CD4-positive, alpha-beta T cell treated with Interleukin-2 at 100 ng/mL for 4 hours (primary cell): Measurements from ENCODE around the gene IGDCC3.
A peak's percentile ranks its signal among the peaks of the same experiment; 100 is the strongest.

Experiments used
- DNase-seq: peaks from one replicate; pipeline ENCODE4 v3.0.0-alpha.2; 2020; ENCODE audit warnings: low spot score

Gene IGDCC3

DNA sequence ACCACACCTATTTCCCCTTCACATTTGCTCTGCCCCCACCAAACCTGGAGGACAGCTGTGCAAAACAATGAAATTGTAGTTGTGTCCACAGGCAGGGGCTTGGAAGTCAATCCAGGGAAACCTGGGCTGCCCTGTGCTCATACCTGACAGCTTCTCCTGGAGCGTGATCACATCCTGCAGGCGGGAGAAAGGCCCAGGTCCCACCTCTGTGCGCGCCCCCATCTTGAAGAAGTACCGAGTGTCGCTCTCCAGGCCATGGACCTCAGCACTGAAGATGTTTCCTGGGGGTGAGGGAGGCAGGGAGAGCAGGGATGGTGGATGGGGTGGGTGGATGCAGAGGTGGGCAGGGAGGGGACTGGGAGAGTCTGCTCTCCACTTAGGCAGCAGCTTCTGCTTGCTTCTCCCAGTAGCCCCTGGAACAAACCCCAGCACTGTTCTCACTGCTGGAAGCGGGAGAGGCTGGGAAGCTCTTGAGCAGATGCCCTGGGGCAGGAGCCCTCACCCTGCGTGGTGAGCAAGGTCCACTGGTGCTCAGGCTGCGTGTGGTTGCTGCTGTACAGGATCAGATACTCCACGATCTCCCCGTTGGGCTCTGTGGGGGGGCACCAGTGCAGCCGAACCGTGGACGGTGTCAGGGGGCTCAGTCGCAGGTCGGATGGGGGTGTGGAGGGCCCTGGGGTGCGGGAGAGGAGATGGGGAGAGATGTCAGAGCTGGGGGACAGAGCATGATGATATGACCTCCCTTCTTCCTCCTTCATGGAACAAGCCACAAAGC, 10.7 kb upstream of the IGDCC3 start:
- DNase-seq = no peak

DNA sequence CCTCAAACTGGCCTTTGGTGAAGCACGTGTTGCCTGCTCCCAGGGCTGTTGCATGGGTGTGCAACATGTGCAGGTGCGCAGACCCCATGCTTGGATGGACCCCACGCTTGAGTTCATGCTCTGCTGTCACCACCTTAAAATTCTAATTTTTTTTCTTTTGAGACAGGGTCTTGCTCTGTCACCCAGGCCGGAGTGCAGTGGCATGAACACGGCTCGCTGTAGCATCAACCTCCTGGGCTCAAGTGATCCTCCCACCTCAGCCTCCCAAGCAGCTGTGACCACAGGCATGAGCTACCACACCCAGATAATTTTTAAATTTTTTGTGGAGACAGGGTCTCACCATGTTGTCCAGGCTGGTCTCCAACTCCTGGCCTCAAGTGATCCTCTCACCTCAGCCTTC, 9.1 kb upstream of the IGDCC3 start:
- DNase-seq = no peak

DNA sequence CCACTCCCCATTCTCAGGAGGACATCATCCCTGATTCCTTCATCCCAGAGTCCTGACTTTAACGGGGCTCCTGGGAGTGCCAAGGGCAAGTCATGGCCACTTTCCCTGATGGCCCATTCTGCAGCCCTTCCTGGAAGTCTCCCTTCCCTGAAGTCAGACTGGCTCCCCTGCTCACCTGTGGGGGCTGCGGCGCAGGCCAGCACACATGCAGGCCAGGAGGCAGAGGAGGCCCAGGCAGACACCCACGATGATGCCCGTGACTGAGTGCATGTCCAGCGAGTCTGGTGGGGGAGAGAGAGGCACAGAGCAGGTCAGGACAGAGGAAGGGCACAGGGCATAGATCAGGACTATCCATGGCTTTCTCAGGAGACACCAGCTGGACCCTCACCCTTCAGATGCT, 8.6 kb upstream of the IGDCC3 start:
- DNase-seq = no peak

DNA sequence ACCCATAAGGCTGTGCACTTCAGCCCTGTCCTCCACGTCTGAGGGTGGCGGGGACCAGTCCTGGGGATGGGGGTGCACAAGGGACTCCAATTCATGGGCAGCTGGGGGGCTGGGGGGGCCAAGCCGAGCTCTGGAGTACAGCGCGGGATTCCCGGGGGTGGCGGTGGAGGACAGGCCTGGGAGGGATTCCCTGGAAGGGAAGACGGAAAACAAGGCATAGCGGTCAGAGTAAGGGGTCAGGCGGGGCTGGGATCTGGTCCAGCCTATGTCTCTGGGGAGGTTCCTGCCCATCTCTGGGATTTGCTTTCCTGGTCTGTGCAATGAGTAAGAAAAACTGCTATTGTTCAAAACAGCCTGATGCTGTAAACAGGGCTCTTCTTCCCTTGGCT, 8.1 kb upstream of the IGDCC3 start:
- DNase-seq = no peak

DNA sequence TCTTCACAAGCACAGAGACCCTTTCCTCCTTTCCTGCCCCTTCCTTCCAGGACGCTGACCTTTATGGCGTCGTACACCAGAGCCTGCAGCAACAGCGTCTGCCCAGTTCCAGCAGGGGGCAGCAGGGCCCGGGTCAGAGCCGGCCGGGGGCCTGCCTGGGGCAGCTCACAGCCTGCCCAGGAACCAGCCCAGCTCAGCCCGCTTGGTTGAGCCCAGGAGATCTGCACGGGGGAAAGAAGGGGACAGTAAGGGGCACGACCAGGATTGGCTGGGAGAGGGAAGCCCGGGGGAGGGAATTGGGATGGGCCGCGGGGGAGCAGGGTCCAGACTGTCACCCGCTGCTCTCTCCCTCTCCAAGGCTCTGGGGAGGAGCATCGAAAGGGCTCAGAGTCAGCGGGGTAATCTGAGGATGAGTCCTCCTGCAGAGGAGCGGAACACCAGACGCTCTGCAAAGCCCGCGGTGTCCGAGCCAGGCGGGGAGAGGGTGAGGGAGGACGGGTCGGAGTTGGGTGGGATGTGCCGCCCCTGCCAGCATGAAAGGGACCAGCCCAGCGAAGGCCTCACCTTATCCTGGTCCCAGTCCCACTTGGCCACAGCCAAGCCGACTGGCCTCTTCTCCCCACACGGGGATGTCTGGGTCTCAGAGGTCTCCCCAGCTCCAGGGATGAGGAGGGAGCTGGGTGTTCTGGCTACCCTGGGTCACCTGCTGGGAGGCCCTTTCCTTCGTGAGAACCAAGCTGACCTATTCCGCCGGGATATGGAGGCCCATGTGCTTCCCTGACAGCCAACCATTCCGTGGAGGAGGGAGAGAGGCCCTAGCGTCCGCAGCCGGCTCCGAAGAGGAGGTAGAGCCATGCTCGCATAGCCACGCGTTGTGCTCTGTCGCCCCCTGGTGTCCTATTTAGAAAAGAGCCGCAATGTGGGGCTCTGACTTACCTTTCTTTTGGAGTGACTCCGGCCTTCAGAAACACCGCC, 7.4 kb upstream of the IGDCC3 start:
- DNase-seq = peak; percentile 88

DNA sequence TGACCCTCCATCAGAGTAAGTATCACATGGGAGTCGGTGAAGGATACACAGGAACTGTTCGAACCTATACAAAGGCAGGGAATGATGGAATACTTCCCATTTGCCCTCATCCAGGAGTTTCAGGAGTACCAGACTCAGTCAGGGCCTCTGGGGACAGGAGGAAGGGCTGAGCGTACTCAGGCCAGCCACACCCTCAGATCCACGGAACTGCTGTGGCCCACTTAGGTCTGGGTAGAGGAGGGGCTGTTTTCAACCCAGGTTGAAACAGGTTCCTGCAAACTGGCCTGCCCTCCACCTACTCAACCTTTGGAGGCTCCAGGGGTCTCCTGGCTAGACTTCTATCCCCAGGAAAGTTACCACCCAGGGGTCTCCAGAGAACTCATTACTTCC, 6.7 kb upstream of the IGDCC3 start:
- DNase-seq = no peak

DNA sequence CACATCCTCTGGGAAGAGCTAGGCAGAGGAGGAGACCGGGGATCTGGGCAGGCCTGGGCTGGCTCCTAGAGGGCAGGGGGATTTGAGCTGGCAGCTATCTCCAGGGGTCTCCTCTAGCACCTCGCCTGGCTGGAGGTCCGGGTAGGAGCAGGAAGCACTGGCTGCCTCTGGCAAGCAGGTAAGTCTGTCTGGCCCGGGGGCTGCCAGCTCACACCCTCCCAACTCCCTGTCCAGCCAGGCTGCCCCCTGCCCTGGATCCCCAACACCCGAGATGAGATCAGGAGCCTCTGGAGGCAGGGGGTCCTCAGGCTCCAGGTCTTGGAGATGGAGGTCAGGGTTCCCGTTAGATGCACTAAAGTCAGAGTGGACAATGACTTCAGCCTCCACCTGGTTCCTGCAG, 6.2 kb upstream of the IGDCC3 start:
- DNase-seq = no peak

DNA sequence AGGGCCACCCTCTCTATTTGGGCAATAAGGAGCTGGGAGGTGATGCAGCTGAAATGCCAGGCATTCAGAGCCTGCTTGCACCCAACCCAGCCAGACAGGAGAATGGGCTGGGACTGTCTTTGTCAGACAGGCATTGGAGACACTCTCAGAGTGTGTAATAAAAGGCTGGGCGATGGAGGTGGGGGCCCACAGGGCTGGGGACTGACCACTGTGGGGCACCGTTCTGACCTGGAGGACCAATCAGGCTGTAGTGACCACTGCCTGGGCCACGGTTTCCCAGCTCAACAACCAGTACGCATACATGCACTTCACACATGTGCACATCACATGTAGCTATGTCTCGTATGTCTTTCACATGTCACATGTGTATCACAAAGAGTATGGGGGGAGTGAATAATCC, 5.7 kb upstream of the IGDCC3 start:
- DNase-seq = no peak

DNA sequence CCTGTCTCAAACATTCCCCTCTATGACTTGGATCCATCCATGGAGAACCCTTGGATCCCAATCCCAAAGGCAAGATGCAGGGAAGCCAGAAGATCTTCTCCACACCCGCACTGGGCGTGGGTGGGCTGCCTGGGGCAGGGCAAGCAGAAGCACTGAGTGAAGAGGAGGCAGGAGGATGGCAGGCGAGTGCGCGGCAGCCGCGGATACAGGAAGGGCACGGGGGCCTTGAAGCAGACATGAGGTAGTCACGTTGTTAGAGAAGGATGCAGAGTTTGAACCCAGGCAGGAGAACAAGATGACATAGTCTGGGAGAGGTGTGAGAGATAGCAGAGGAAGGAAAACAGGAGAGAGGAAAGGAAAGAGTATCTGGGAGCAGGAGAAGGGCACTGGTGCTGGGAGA, 5.1 kb upstream of the IGDCC3 start:
- no peak for DNase-seq

DNA sequence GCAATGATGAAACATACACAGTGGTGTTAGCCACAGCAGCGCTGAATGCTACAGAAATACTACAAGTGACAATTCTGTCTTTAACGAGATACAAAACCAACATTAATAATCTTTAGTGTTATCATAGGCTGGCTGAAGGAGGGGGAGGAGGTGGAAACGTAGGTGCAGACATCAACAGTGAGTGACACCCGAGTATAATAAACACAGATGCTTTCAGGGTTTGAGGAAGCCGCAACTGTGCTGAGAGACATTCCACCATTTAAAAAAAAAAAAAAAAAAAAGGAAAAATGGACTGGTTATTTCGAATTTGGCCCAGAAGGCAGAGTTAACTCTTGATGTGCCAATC, 4.3 kb upstream of the IGDCC3 start:
- no peak for DNase-seq

DNA sequence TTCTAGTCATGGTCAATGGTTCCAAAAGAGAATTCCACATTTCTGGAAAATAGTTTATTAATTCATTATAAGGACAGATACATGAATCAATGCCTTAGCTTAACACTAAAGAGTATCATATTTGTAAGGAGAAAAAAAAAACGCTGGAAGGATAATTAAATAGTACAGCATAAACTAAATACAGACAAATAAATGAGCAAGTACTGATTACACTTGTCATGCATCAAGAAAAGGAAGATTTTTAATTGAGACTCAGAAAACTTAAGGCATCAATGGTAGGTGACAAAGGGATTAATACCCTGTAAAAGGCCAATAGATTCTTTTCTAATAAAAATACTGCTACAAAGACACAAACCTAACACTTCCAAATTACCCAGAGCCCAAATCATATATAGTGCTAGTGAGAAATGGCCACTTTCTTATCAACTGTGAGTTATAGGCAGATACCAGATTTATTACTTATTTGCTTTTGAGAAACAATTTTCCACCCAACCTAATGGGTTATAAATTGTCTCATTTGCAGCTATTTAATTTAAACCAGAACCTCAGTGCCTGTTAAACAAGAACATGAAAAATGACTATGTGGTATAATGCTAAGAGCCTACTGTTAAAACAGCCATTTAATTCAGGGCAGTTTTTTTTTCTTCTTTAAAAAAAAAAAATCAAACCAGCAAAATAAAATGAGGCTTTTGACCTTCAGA, 3.8 kb upstream of the IGDCC3 start:
- DNase-seq = no peak

DNA sequence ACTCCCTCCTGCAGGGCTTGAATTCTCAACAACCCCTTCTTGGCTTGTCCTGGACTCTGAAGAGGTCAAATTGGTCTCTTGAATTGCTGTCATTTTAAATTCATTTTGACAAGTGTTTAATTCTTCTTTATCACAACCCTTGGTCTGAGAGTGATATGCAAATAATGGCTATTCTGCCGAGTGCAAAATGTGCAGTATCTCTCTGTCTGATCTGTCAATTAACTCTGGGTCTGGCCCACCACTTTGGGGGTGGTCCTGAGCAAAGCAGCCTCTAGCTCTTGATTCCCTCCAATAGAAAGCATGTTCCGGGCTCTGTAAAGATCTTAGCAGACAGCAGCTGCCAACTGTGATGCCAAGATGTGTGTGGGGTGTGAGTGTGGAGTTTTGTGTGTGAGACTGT, 2.2 kb upstream of the IGDCC3 start:
- no peak for DNase-seq

DNA sequence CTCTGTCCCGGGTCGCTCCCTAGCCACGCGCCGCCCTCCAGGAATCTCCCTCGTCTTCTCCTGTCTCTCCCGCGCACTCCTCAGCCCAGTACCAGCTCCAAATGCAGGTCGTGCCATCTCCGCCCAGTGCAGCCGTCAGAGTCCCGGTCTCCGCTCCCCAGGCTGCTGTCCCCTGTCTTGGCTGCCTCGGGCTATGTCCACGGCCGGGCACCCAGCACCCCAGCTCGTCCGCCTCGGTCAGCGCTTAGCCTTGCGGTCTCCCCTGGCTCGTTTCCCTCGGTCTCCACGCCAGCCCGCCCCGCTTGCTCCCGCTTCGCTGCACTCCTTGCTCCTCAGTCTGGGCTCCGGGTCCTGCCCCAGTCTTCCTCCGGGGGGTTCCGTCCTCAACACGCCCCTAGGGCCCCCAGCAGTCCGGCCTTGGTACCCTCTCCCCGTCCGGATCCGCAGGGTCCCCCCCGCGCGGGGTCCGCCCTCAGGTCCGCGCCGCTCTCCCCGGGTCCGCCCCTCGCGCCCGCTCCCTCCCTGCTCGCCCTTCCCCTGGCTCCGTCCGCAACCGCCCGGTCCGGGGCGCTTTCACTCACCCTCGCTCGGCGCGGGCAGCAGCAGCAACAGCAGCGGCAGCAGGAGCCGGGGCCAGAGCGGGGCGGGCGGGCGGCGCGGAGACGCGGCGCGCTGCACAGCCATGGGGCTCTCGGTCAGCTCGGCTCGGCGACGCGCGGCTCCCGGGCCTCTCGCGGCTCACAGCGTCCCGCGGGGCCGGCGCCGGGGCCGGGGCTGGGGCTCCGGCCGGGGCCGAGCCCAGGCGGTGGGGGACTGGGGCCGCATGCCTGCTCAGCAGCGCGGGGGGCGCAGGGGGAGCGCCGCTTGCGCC, 462 bp downstream of the IGDCC3 start:
- no peak for DNase-seq

DNA sequence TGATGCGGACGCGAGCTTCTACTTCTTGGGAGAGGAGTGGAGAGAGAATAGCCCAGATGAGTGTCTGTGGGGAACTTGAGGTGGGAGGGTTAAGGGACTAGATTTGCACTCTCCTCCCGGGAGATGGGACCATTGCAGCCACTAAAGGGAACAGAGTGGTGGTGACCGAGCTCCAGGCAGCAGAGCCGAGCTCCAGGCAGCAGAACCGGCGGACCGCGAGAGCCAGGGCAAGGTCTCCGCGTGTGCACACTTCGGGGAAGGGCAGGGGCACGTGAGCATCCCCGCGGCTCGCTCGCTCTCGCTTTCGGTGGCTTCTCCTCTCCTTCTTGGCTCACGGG, 1.1 kb downstream of the IGDCC3 start:
- no peak for DNase-seq

DNA sequence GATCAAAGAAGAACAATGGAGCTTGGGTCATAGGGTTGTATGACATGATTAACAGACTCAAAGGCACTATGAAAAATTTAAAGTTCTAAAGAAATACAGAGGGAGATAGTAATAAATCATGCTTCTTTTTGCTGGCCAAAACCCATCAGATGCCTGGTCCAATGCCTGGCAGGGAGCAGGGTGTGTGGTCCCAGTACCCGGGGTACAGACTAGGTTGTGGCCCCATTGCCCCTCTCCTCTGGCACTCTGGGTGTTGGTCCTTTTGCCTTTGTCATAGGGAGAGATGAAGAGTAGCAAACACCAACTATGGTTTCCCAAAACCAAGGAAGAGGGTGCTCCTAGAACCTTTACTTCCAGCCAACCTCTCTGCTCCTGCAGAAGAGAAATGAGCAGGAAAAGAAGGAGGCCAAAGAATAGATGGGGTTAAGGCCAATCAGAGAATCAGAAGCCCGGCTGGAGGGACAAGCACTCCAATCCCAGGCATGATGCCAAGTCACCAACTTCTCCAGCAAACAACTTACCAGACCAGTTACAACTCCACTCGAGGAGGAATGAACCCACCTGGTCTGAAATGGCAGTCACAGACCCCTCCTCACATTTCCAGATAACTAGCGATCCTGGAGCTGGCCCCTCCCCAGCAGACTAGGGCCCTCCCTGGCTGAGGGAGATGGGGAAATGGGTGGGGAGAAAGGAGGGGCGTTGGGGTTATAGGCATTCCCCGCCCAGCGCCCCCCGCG, 1.8 kb downstream of the IGDCC3 start:
- no peak for DNase-seq

DNA sequence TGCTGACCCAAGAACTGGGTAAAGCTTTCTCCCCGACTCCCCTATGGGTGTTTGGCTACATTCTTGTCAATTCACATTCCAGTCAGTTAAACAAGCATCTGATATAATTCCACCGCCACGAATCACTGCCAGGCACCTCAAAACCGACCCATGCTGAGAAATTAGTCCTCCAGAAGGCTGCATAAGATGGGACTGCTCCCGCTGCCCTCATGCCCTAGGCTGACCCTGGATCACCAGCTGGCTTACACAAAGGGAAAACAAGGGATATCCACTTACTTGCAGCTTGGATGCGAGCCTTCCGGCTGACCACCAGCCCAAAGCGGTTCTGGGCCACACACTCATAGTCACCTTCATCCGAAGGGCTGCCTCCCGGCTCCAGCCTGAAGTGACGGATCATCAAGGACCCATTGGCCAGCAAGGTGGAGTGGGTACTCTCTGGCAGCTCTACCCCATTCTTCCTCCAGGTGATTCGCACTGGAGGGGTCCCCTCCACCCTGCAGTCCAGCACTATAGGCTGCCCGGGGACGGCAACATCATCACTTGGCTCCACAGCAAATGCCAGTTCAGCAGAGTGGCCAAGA, 2.9 kb downstream of the IGDCC3 start:
- no peak for DNase-seq

DNA sequence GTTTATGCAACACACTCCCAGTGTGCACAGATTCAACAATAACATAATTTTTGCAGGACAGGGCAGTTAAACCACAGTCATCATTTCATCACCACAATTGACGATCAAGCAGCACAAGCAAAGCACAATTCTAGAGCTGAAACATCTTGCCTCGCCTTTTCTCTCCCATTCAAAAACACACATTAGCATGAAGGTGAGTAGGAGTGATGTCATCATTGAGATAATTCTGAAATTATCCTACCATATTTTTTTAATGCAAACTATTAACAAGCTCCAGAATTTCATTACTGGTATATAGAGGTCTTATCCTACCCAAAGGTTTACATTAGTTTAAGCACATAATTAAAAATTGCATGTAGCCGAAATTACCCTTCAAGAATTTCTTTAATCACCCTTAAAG, 3.5 kb downstream of the IGDCC3 start:
- DNase-seq = no peak

DNA sequence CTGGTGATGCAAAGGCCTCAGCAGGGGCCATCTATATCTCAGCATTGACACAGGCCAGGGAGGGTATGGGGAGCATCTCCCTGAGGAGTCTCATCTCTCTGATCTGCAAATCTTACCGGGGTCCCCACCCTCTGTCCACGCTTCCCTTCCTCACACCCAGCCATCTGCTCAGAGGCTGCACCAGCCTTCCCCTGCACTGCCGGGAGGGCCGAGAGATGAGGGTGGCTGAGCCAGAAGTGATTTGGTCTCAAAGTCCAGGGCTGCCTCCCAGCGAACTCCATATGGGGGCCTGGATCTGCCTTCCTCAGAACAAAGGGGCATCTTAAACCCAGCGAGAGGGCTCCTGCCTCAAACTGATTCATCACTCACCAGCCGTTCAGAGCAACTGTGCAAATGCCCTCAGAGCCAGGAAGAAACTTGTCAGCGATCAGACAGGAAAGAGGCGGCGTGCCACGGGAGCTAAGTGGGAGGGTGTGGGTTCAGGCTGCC, 4.6 kb downstream of the IGDCC3 start:
- DNase-seq = no peak

DNA sequence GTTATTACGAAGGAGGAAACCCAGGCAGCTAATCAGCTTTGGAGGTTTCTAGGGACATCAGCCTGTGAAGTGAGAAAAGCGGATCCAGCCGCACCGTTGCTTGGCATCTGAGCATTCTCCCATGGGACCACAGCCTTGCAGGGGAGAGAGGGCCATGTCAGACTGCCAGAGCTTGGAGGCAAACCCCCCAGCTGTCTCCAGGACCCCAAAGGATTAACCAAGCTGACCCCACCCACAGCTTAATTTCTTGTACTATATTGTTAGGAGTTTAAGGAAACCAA, 5.1 kb downstream of the IGDCC3 start:
- DNase-seq = no peak

DNA sequence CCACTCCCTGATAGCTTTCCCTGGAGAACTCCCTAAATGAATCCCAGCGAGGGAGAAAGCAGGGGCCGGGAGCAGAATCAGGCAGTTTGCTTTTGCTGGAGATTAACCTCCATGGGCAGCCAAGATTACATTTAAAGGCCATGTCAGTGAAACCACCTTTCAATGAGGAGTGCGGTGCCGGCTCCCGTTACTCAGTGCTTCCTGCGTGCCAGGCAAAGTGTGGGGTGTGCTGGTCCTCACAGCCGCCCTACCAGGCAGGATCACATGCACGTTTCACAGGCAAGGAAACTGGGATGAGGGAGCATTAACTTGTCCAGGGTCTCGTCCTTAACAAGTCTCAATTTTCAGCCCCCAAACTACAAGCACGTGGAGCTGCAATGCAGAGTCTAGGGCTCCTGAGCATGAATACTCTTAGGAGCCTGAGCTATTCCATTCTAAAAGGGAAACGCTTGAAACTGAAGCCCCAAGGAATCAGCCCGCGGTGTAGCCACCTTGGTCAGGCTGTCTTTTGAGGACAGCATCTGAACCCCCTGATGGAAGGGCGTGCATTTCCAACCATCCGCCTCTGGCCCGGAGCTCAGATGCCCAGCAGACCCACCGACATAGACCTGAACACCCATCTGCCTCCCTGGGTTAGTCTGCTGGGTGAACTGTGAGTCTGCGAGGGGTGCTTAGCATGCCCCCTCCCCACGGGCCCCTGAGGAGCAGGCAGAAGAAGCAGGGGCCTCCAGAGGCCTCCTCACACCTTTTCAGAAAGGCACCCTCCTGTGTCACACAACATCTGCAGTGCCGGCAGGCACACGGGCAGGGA, 5.6 kb downstream of the IGDCC3 start:
- DNase-seq = no peak
